ENCODE data around the gene TEPSIN.

DNA sequence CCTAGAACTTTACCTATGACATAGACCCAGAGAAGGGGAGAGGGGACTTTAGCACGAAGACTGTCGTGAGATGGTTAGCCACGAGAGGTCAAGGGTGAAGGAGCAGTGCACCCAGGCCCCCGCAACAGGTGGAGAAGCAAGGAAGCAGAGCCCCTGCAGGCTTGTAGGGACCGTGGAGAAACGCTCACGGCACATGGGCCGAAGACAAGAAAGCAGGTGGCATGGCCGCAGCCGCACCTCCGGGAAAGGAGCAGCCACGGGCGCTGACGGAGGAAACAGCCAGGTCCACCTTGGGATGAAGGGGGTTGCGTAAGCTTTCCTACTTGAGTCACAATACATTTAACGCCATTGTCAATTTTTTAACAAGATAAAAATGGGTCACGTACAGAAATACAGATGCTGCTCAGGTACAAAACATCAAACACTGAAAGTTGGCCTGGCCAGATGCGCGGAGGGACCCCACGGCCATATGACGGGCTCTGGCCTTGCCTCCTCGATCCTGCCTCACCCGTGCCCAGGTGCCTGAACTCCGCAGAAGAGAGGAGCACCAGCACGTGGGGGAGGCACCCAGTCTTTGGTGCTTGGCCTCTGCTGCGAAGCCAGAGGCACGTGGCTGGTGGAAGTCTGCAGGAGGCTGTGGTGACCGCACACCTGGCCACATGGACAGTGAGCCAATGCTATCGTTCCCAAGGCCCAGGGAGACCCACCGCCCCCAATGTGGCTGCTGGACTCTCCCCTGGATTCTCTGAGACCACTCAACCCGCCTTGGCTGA, 35.0 kb upstream of the TEPSIN start:
- TF ChIP-seq, protein P1, sequence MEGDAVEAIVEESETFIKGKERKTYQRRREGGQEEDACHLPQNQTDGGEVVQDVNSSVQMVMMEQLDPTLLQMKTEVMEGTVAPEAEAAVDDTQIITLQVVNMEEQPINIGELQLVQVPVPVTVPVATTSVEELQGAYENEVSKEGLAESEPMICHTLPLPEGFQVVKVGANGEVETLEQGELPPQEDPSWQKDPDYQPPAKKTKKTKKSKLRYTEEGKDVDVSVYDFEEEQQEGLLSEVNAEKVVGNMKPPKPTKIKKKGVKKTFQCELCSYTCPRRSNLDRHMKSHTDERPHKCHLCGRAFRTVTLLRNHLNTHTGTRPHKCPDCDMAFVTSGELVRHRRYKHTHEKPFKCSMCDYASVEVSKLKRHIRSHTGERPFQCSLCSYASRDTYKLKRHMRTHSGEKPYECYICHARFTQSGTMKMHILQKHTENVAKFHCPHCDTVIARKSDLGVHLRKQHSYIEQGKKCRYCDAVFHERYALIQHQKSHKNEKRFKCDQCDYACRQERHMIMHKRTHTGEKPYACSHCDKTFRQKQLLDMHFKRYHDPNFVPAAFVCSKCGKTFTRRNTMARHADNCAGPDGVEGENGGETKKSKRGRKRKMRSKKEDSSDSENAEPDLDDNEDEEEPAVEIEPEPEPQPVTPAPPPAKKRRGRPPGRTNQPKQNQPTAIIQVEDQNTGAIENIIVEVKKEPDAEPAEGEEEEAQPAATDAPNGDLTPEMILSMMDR (IDR thresholded peaks at IDR 0.05), result no peak
- TF ChIP-seq POLR2AphosphoS5 (IDR thresholded peaks at IDR 0.05; ENCODE audit: insufficient read depth in 1 of 2, low read depth in 1 of 2) (no peak), POLR2A (IDR thresholded peaks at IDR 0.05) (no peak)
